OCI-LY1 (cell line): ENCODE data around the gene IPCEF1.

Source experiments
- EZH2 ChIP-seq: fragments of 200-600 bp; sonication (generic), shearing (Covaris generic); IDR thresholded peaks from 2 replicates; pipeline ENCODE4 v1.8.0; 2017; ENCODE audit warnings: borderline replicate concordance, mixed run types, mild to moderate bottlenecking, antibody characterized with exemption, low read length, moderate library complexity, mixed read lengths
- TF ChIP-seq, protein P1 (sequence below): fragments of 200-600 bp; sonication (generic), shearing (Covaris generic); IDR thresholded peaks from 2 replicates; pipeline ENCODE4 v1.5.1; 2017; ENCODE audit warnings: mild to moderate bottlenecking, antibody characterized with exemption, low read length, moderate library complexity, mixed read lengths

DNA sequence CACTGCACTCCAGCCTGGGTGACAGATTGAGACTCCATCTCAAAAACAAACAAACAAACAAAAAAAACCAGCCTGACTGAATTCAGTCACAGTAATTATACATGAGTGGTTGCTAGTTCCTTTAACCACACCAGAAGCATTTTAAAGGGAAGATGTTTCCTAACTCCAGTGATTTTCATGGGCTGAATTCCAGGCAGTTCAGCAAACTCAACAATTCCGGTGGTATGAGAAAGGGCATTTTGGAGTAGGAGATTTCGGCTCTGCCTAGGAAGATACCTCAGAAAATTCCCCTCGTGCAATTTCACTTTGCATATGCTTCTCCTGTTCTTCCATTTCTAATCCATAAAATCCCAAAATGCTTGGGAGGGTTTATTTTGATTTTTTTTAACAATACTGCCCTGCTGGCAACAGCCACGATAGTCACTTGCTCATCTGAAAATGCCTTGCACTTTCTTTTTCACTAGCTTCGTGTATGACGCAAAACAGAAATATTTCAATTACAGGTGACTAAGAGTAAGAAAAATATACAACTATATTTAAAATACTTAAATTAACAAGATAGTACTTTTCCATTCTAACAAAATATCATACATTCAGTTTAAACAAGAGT, 48.3 kb upstream of the IPCEF1 start:
- TF ChIP-seq, protein P1, sequence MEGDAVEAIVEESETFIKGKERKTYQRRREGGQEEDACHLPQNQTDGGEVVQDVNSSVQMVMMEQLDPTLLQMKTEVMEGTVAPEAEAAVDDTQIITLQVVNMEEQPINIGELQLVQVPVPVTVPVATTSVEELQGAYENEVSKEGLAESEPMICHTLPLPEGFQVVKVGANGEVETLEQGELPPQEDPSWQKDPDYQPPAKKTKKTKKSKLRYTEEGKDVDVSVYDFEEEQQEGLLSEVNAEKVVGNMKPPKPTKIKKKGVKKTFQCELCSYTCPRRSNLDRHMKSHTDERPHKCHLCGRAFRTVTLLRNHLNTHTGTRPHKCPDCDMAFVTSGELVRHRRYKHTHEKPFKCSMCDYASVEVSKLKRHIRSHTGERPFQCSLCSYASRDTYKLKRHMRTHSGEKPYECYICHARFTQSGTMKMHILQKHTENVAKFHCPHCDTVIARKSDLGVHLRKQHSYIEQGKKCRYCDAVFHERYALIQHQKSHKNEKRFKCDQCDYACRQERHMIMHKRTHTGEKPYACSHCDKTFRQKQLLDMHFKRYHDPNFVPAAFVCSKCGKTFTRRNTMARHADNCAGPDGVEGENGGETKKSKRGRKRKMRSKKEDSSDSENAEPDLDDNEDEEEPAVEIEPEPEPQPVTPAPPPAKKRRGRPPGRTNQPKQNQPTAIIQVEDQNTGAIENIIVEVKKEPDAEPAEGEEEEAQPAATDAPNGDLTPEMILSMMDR: no peak
- no peak for TF ChIP-seq EZH2
